Upper lobe of right lung (tissue), 1 donor: ENCODE results near the gene CCDC159. TPM values are rescaled to one million over a fixed set of nuclear protein-coding genes. Genes with fewer than 3 reads are reported as not detected.
"Not testable (repeated sequence)": the region's sequence is repeated elsewhere in the genome, so short reads cannot be mapped to it uniquely, and the experiment has no call there.

Source experiments
- ATAC-seq: fragments of 200-7000 bp; cut with Tn5 transposase; one replicate; pipeline ENCODE4 v1.9.1; 2020; ENCODE audit warnings: mild to moderate bottlenecking, moderate library complexity
- DNase-seq: peaks from one replicate; pipeline ENCODE4 v3.0.0-alpha.2; 2020
- H3K27ac ChIP-seq: fragments of 200-600 bp; one replicate; pipeline ENCODE4 v1.8.0; 2022
- H3K27me3 ChIP-seq: fragments of 200-600 bp; one replicate; pipeline ENCODE4 v1.8.0; 2022; ENCODE audit warnings: mild to moderate bottlenecking
- H3K36me3 ChIP-seq: fragments of 200-600 bp; one replicate; pipeline ENCODE4 v1.8.0; 2022
- H3K4me1 ChIP-seq: fragments of 200-600 bp; one replicate; pipeline ENCODE4 v1.8.0; 2022
- H3K4me3 ChIP-seq: fragments of 200-600 bp; one replicate; pipeline ENCODE4 v1.8.0; 2022; ENCODE audit warnings: mild to moderate bottlenecking
- H3K9me3 ChIP-seq: fragments of 200-600 bp; one replicate; pipeline ENCODE4 v1.8.0; 2022
- intact Hi-C: fragments of 100-400 bp; cut with DNase I; formaldehyde crosslinking; loops from one replicate; pipeline ENCODE4 v1.11.0; 2022
- total RNA-seq: library from RNA; stranded (reverse); fragmentation: NEBNext Ultra II Directional; extraction: Animal tissue kit (Norgen Biotek cat#: 25700); gene quantifications from one replicate; pipeline ENCODE4 v1.2.1, GENCODE V29; 2021
- TF ChIP-seq, protein P1 (sequence below): fragments of 200-600 bp; IDR thresholded peaks from one replicate; pipeline ENCODE4 v1.8.0; 2022; ENCODE audit warnings: antibody characterized with exemption
- donor health status: DM: no; HTN: yes; CAD: no; lungs with severe emphysema.

The CCDC159 gene
- total RNA-seq, 1 donor from 2014 or later: 39.4 TPM

DNA sequence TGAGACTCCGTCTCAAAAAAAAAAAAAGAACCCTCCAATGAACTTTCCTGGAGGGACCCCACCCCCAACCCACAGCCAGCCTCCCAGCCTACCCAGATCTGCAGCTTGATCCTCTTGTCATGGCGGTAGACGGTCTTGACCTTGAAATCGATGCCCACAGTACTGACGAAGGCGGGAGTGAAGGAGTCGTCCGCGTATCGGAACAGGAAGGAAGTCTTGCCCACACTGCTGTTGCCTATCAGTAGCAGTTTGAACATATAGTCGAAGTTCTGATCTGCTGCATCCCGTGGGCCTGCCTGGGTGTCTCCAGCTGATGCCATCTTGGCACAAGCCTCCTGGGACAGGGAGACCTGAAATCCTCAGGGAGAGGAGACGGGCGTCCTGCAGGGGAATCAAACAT lies 9.2 kb upstream of the CCDC159 start:
- peaks cover 17% of the 10 kb centered on the region for H3K4me1 ChIP-seq
- intact Hi-C loops: no loop called here
- no peak overlapping the region for H3K4me3 ChIP-seq
- H3K27me3 ChIP-seq: no peaks in the 10 kb centered on the region
- DNase-seq: no peak
- TF ChIP-seq, protein P1, sequence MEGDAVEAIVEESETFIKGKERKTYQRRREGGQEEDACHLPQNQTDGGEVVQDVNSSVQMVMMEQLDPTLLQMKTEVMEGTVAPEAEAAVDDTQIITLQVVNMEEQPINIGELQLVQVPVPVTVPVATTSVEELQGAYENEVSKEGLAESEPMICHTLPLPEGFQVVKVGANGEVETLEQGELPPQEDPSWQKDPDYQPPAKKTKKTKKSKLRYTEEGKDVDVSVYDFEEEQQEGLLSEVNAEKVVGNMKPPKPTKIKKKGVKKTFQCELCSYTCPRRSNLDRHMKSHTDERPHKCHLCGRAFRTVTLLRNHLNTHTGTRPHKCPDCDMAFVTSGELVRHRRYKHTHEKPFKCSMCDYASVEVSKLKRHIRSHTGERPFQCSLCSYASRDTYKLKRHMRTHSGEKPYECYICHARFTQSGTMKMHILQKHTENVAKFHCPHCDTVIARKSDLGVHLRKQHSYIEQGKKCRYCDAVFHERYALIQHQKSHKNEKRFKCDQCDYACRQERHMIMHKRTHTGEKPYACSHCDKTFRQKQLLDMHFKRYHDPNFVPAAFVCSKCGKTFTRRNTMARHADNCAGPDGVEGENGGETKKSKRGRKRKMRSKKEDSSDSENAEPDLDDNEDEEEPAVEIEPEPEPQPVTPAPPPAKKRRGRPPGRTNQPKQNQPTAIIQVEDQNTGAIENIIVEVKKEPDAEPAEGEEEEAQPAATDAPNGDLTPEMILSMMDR: no peak
- ATAC-seq: no peak
- no peaks in the 10 kb centered on the region for H3K9me3 ChIP-seq
- peaks cover 45% of the 10 kb centered on the region for H3K36me3 ChIP-seq
- no peak overlapping the region for H3K27ac ChIP-seq

DNA sequence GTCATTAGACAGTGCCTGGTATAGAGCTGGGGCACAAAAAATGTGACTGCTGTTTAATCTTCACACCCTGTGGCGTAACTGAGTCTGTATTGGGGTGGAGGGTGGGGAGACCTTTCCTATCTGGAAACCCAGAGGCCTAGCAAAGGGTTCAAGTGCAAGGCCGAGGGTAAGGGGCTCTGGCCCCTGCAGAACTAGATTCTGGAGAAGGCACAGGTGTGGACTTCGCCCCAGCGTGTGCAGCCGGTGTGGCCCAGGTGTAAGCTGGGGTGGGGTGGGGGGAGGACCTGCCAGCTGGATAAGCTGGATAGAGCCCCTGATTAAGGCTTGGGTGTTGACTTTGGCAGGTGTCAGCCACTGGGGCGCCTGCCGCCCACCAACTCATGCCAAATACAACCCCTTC lies 8.2 kb upstream of the CCDC159 start:
- Histone ChIP-seq H3K27me3 (no peaks in the 10 kb centered on the region), H3K36me3 (peaks cover 39% of the 10 kb centered on the region), H3K4me3 (peak overlapping the region; percentile 78), H3K27ac (peak overlapping the region; percentile 73), H3K9me3 (no peaks in the 10 kb centered on the region), H3K4me1 (peaks cover 17% of the 10 kb centered on the region)
- no peak for ATAC-seq
- intact Hi-C loops: no loop called here
- TF ChIP-seq, protein P1: no peak
- no peak for DNase-seq

DNA sequence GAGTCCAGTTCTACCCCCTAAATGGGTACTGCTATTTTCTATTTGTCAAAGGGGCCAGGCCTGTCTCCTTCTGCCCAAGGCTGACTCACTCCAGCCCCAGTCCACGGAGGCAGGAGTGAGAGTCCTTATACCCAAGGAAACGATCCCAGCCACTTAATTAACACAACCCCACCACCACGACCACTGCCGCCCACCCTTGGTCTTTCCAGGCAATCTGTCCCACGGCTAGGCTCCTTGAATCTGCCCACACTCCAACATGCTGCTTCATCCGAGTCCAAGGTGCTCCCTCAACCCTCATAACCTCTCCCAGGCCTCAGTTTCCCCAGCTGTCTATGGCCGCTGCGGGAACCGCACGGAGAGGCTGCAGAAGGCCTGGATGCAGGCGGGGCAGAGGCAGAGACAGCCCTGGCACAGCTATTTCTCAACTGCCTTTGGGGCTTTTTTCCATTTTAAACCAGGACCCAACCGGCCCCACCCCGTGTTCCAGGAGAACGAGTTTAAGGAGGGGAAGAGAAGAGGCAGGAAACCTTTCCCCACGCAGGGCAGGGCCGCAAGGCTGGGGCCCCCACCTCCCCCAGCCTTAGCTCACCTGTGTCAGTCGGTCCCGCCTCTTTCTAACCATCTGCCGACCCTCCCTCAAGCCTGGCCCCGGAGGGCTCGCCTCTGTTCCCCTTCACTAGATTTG lies 7.6 kb upstream of the CCDC159 start:
- ATAC-seq (peak; percentile 59), DNase-seq (peak; percentile 77)
- intact Hi-C loops: no loop called here

DNA sequence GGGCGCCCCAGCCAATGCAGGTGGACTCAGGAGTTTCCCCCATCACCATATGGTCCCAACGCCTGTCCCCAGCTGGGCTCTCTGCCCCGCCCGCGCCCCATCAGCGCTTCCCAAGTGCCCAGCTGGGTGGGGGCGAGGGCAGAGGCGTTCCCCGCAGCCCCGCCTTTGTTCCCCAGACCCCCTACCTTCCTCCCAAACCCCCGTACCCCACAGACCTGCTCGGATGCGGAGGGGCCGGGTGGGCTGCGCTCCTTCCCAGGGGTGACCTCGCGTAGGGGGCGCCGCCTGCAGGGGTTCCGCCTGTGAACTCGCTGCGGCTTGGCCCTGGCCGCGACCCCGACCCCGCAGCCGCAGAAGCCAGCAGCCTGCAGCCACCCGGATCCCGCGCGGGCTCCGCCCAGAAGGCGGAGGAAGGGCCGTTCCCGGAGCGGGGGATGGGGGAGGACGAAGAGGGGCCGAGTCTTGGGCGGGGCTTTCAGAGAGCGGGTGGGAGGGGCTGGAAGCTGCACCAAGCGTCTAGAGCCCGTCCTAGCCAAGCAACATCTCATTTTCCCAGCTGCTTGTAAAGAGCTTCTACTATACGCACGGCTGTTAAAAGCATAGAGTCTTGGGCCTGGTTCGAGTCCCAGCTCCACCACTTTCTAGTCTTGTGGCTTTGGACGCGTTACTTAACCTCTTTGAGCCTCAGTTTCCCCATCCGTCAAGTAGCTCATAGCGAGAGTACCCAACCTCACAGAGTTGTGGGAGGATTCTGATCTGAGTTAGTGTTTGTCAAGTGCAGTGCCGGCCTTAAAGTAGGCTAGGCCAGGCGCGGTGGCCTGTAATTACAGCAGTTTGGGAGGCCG lies 6.8 kb upstream of the CCDC159 start, which contains the start of gene RAB3D:
Gene RAB3D, minus strand, starts transcription at position 404 of the 845 bp plus-strand sequence. CDS start 2,258 bp downstream, outside the sequence.
- DNase-seq (peak; percentile 96), ATAC-seq (peak; percentile 97)
- H3K9me3 ChIP-seq: no peaks in the 10 kb centered on the region
- H3K4me1 ChIP-seq: peaks cover 24% of the 10 kb centered on the region
- H3K36me3 ChIP-seq: peaks cover 26% of the 10 kb centered on the region
- H3K4me3 ChIP-seq: peak within 1 kb of the TSS; percentile 78
- peak within 1 kb of the TSS; percentile 73 for H3K27ac ChIP-seq
- no peaks in the 10 kb centered on the region for H3K27me3 ChIP-seq
- intact Hi-C loops: no loop called here
- TF ChIP-seq, protein P1: no peak

More for the DNA sequence above, 7.6 kb upstream of the CCDC159 start:
- Histone ChIP-seq H3K4me3 (peak overlapping the region; percentile 78), H3K4me1 (peaks cover 17% of the 10 kb centered on the region), H3K36me3 (peaks cover 33% of the 10 kb centered on the region), H3K27me3 (no peaks in the 10 kb centered on the region), H3K27ac (peak overlapping the region; percentile 73), H3K9me3 (no peaks in the 10 kb centered on the region)
- TF ChIP-seq, protein P1: no peak

DNA sequence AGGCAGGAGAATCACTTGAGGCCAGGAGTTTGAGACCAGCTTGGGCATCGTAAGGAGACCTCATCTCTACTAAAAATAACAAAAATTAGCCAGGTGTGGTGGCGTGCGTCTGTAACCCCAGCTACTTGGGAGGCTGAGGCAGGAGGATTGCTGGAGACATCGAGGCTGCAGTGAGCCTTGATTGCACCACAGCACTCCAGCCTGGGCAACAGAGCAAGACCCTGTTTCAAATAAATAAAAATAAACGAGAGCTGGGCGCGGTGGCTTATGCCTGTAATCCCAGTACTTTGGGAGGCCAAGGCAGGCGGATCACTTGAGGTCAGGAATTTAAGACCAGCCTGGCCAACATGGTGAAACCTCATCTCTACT lies 6.2 kb upstream of the CCDC159 start:
- H3K27ac ChIP-seq, intact Hi-C loops, DNase-seq: not testable (repeated sequence)

DNA sequence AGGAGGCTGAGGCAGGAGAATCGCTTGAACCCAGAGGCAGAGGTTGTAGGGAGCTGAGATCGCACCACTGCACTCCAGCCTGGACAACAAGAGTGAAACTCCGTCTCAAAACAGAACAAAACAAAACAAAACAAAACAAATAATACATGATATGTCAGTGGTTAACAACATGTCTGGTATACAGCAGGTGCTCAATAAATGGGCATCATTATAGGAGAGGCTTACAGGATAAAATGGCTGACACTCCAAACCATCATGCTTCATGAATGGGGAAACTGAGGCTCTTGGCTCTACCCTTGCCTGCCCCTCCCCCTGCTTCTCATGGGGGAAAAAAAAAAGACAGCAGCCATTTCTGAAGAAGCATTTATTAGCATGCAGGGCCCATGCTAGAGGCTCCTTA lies 3.9 kb upstream of the CCDC159 start:
- ATAC-seq: no peak
- TF ChIP-seq, protein P1: no peak
- H3K9me3 ChIP-seq: no peaks in the 10 kb centered on the region
- no peaks in the 10 kb centered on the region for H3K27me3 ChIP-seq
- H3K36me3 ChIP-seq: peaks cover 5% of the 10 kb centered on the region
- no peak overlapping the region for H3K27ac ChIP-seq
- peaks cover 36% of the 10 kb centered on the region for H3K4me1 ChIP-seq
- no peak overlapping the region for H3K4me3 ChIP-seq
- intact Hi-C loops: no loop called here
- no peak for DNase-seq

More for the DNA sequence above, 6.2 kb upstream of the CCDC159 start:
- peaks cover 20% of the 10 kb centered on the region for H3K36me3 ChIP-seq
- not testable (repeated sequence) for H3K27me3 ChIP-seq, H3K9me3 ChIP-seq, ATAC-seq
- H3K4me3 ChIP-seq: peak overlapping the region; percentile 78
- peaks cover 30% of the 10 kb centered on the region for H3K4me1 ChIP-seq
